GM21737 (cell line): ENCODE measurements around the gene EGFR.

Experiments
- ATAC-seq: cut with Tn5 transposase; IDR thresholded peaks from one replicate; pipeline ENCODE4 v1.9.1; 2021; ENCODE audit warnings: mild to moderate bottlenecking, moderate library complexity; ENCODE audit not compliant: unreplicated experiment

Gene EGFR

GRCh38 chr7:55060636-55061022 is 41.8 kb downstream of the EGFR start:
- no peak for ATAC-seq

GRCh38 chr7:55061726-55062499 is 43.1 kb downstream of the EGFR start:
- no peak for ATAC-seq

GRCh38 chr7:55063061-55063460 is 44.2 kb downstream of the EGFR start:
- ATAC-seq, result no peak

- no peak for ATAC-seq
Observed at GRCh38 chr7:55063633-55064032, 44.8 kb downstream of the EGFR start.

GRCh38 chr7:55065079-55065478 is 46.3 kb downstream of the EGFR start:
- ATAC-seq, result no peak

- ATAC-seq, result no peak
Observed at GRCh38 chr7:55065511-55066229, 46.9 kb downstream of the EGFR start.

GRCh38 chr7:55066524-55066923 is 47.7 kb downstream of the EGFR start:
- no peak for ATAC-seq

- no peak for ATAC-seq
Observed at GRCh38 chr7:55066938-55067337, 48.1 kb downstream of the EGFR start.

GRCh38 chr7:55067748-55068147 is 48.9 kb downstream of the EGFR start:
- ATAC-seq, result no peak

- no peak for ATAC-seq
Observed at GRCh38 chr7:55069271-55069792, 50.5 kb downstream of the EGFR start.

- ATAC-seq, result no peak
Observed at GRCh38 chr7:55070271-55070743, 51.5 kb downstream of the EGFR start.

GRCh38 chr7:55070854-55071253 is 52.0 kb downstream of the EGFR start:
- no peak for ATAC-seq

GRCh38 chr7:55071411-55072175 is 52.8 kb downstream of the EGFR start:
- ATAC-seq, result no peak

- ATAC-seq, result no peak
Observed at GRCh38 chr7:55072251-55072650, 53.4 kb downstream of the EGFR start.

- peak; percentile 50 for ATAC-seq
Observed at GRCh38 chr7:55073051-55073511, 54.3 kb downstream of the EGFR start.

- ATAC-seq, result peak; percentile 86
Observed at GRCh38 chr7:55073976-55074528, 55.2 kb downstream of the EGFR start.

GRCh38 chr7:55075464-55076021 is 56.7 kb downstream of the EGFR start:
- no peak for ATAC-seq

GRCh38 chr7:55077561-55078410 is 59.0 kb downstream of the EGFR start:
- no peak for ATAC-seq
